ENCODE measurements around the gene AGR2. TPM values are rescaled to one million over a fixed set of nuclear protein-coding genes. Genes with fewer than 3 reads are reported as not detected.

Gene AGR2
- total RNA-seq, 1 donor from 2014 or later = 2.9 TPM

DNA sequence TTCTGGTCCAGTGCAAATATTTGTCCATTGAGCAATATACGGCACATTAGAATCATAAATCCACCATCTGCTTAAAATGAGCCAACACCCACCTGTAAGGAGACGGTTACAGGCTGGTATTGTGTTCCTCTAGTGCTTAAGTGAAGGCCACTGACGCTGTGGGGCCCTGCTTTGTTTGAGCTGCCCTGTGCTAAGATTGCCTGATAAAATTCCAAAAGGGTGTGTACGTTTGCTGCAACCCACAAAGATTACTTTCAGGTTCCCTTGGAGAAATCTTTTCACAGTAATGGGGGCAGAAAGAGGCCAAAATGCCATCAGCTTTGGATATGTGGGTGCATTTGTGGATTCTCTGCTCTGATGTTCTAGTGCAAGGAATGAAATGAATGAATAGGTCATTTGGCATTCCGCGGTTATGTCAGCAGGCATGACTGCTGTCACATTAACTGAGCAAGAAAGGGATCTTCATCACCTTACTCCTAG lies 42.6 kb upstream of the AGR2 start:
- Mint-ChIP-seq H3K27me3 (ENCODE audit: low read depth) (no peaks in the 10 kb centered on the region), H3K4me3 (no peak overlapping the region), H3K4me1 (peaks cover 25% of the 10 kb centered on the region), H3K27ac (peak overlapping the region; percentile 91), H3K36me3 (no peaks in the 10 kb centered on the region), H3K9me3 (peaks cover 3% of the 10 kb centered on the region)
- no peak for DNase-seq (ENCODE audit: low spot score in 2 of 2, unreplicated experiment in 2 of 2)
- TF ChIP-seq, protein P1, sequence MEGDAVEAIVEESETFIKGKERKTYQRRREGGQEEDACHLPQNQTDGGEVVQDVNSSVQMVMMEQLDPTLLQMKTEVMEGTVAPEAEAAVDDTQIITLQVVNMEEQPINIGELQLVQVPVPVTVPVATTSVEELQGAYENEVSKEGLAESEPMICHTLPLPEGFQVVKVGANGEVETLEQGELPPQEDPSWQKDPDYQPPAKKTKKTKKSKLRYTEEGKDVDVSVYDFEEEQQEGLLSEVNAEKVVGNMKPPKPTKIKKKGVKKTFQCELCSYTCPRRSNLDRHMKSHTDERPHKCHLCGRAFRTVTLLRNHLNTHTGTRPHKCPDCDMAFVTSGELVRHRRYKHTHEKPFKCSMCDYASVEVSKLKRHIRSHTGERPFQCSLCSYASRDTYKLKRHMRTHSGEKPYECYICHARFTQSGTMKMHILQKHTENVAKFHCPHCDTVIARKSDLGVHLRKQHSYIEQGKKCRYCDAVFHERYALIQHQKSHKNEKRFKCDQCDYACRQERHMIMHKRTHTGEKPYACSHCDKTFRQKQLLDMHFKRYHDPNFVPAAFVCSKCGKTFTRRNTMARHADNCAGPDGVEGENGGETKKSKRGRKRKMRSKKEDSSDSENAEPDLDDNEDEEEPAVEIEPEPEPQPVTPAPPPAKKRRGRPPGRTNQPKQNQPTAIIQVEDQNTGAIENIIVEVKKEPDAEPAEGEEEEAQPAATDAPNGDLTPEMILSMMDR (IDR thresholded peaks at IDR 0.05; ENCODE audit: unreplicated experiment) = no peak

DNA sequence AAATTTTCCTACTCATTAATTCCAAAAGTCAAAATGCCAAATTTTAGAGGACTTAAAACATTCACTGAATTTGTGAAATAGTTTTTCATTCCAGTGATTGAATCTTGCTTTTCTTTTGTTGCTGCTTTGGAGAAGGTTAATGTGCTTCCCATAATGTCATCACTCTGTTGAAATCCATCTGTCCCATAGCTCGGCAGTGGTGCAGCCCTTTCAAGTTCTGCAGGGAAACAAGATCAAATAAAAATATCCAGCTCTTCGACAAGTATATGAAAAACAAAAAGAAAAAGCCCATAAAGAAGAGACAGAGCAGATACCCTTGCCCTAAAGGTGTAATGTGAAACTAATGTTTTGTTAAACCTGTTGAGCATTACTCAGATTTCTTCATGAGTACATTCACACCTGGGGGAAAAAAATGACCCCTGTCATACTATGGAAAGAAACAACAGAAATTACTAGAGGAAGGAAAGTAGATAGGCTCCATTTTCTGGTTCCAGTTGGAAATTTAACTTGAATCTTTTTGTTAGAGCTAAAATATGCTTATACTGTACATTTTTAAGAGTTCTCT lies 41.9 kb upstream of the AGR2 start:
- DNase-seq (ENCODE audit: low spot score in 2 of 2, unreplicated experiment in 2 of 2) = no peak
- Mint-ChIP-seq H3K4me3 (peak overlapping the region; percentile 4), H3K4me1 (peaks cover 25% of the 10 kb centered on the region), H3K27ac (peak overlapping the region; percentile 91), H3K36me3 (no peaks in the 10 kb centered on the region), H3K27me3 (ENCODE audit: low read depth) (no peaks in the 10 kb centered on the region), H3K9me3 (peaks cover 3% of the 10 kb centered on the region)
- TF ChIP-seq, protein P1 (IDR thresholded peaks at IDR 0.05; ENCODE audit: unreplicated experiment) = no peak

- no peak for DNase-seq (ENCODE audit: low spot score in 2 of 2, unreplicated experiment in 2 of 2)
- Mint-ChIP-seq H3K4me3 (no peak overlapping the region), H3K27ac (peak overlapping the region; percentile 91), H3K27me3 (ENCODE audit: low read depth) (no peaks in the 10 kb centered on the region), H3K36me3 (no peaks in the 10 kb centered on the region), H3K9me3 (peaks cover 3% of the 10 kb centered on the region), H3K4me1 (peaks cover 25% of the 10 kb centered on the region)
- TF ChIP-seq, protein P1 (IDR thresholded peaks at IDR 0.05; ENCODE audit: unreplicated experiment) = no peak
Measured at GRCh38 chr7:16845746-16846145, 40.9 kb upstream of the AGR2 start.

DNA sequence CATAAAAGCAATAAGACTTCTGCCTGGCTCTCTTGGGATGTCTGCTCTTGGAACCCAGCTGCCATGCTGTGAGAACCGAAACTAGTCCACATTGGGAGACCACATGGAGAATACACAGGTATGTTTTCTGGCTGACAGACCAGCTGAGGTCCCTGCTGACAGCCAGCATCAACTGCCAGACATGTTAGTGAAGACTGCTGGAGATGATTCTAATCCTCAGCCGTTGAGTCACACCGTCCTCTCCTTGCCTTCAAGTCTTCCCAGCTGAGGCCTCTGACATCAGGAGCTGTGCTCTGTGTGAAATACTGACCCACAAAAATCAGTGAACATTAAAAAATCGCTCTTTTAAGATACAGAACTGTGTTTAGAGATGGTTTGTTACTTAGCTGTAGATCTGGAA lies 36.9 kb upstream of the AGR2 start:
- H3K4me1 Mint-ChIP-seq = peaks cover 34% of the 10 kb centered on the region
- no peak overlapping the region for H3K27ac Mint-ChIP-seq
- DNase-seq (ENCODE audit: low spot score in 2 of 2, unreplicated experiment in 2 of 2) = no peak
- H3K4me3 Mint-ChIP-seq = no peak overlapping the region
- peaks cover 3% of the 10 kb centered on the region for H3K9me3 Mint-ChIP-seq
- H3K27me3 Mint-ChIP-seq (ENCODE audit: low read depth) = no peaks in the 10 kb centered on the region
- no peaks in the 10 kb centered on the region for H3K36me3 Mint-ChIP-seq
- TF ChIP-seq, protein P1 (IDR thresholded peaks at IDR 0.05; ENCODE audit: unreplicated experiment) = no peak

DNA sequence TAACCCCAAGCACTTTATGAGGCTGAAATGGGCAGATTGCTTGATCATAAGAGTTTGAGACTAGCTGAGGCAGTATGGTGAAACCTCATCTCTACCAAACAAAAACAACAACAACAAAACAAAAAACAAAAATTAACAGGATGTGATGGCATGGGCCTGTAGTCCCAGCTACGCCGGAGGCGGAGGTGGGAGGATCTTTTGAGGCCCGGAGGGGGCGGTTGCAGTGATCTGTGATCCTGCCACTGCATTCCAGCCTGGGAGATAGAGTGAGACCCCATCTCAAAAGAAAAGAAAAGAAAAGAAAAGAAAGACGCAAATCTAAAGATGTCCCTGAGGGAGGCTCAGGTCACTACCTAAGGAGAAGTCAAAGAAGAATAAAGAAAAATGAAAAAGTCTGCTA lies 35.3 kb upstream of the AGR2 start:
- Mint-ChIP-seq H3K27ac (peak overlapping the region; percentile 60), H3K27me3 (ENCODE audit: low read depth) (no peaks in the 10 kb centered on the region), H3K9me3 (peaks cover 8% of the 10 kb centered on the region), H3K36me3 (no peaks in the 10 kb centered on the region), H3K4me1 (peaks cover 22% of the 10 kb centered on the region), H3K4me3 (no peak overlapping the region)
- no peak for DNase-seq (ENCODE audit: low spot score in 2 of 2, unreplicated experiment in 2 of 2)
- TF ChIP-seq, protein P1 (IDR thresholded peaks at IDR 0.05; ENCODE audit: unreplicated experiment) = no peak
